ENCODE measurements around the gene FUT8.
A peak's percentile ranks its signal among the peaks of the same experiment; 100 is the strongest.

Gene FUT8

GRCh38 chr14:65588426-65589140, 176.1 kb downstream of the FUT8 start:
- TF ChIP-seq, protein P1, sequence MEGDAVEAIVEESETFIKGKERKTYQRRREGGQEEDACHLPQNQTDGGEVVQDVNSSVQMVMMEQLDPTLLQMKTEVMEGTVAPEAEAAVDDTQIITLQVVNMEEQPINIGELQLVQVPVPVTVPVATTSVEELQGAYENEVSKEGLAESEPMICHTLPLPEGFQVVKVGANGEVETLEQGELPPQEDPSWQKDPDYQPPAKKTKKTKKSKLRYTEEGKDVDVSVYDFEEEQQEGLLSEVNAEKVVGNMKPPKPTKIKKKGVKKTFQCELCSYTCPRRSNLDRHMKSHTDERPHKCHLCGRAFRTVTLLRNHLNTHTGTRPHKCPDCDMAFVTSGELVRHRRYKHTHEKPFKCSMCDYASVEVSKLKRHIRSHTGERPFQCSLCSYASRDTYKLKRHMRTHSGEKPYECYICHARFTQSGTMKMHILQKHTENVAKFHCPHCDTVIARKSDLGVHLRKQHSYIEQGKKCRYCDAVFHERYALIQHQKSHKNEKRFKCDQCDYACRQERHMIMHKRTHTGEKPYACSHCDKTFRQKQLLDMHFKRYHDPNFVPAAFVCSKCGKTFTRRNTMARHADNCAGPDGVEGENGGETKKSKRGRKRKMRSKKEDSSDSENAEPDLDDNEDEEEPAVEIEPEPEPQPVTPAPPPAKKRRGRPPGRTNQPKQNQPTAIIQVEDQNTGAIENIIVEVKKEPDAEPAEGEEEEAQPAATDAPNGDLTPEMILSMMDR (IDR thresholded peaks at IDR 0.05; ENCODE audit: low read depth, low read length) = no peak
- DNase-seq (ENCODE audit: low read depth in 2 of 2) = peak in 1 of 2 donors; percentile 44
- H3K4me3 ChIP-seq (replicated peaks in 1 of 2; ENCODE audit: low read depth in 2 of 2, low read length in 2 of 2) = no peak overlapping the region

GRCh38 chr14:65594153-65594881, 181.8 kb downstream of the FUT8 start:
- no peak for DNase-seq (ENCODE audit: low read depth in 2 of 2)
- TF ChIP-seq, protein P1 (IDR thresholded peaks at IDR 0.05; ENCODE audit: low read depth, low read length) = no peak
- no peak overlapping the region for H3K4me3 ChIP-seq (replicated peaks in 1 of 2; ENCODE audit: low read depth in 2 of 2, low read length in 2 of 2)

- H3K4me3 ChIP-seq (replicated peaks in 1 of 2; ENCODE audit: low read depth in 2 of 2, low read length in 2 of 2) = no peak overlapping the region
- TF ChIP-seq, protein P1 (IDR thresholded peaks at IDR 0.05; ENCODE audit: low read depth, low read length) = no peak
- no peak for DNase-seq (ENCODE audit: low read depth in 2 of 2)
Observed at GRCh38 chr14:65594882-65595237, 182.3 kb downstream of the FUT8 start.

DNA sequence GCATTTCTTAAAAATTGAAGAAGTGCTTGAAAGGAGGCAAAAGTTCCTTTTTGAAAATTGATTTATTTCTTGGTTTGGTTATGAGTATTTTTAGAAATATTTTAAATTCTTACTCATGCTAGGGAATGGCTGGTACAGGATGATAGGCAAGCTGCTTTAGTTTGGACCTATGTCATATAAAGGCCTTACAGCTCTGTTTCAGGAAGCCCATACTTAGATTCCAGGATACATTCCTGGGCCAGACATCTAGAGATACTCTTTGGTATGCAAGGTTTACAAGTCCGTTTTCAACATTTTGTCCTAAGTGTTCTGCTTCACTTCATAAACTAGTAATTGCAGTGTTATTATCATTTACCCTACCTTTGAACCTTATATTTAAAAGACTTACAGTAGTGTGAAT, 186.8 kb downstream of the FUT8 start:
- TF ChIP-seq, protein P1 (IDR thresholded peaks at IDR 0.05; ENCODE audit: low read depth, low read length) = no peak
- H3K4me3 ChIP-seq (replicated peaks in 1 of 2; ENCODE audit: low read depth in 2 of 2, low read length in 2 of 2) = no peak overlapping the region
- peak; percentile 7 to 44 for DNase-seq (ENCODE audit: low read depth in 2 of 2)

- TF ChIP-seq, protein P1 (IDR thresholded peaks at IDR 0.05; ENCODE audit: low read depth, low read length) = no peak
- no peak overlapping the region for H3K4me3 ChIP-seq (replicated peaks in 1 of 2; ENCODE audit: low read depth in 2 of 2, low read length in 2 of 2)
- no peak for DNase-seq (ENCODE audit: low read depth in 2 of 2)
Observed at GRCh38 chr14:65600742-65601141, 188.2 kb downstream of the FUT8 start.

DNA sequence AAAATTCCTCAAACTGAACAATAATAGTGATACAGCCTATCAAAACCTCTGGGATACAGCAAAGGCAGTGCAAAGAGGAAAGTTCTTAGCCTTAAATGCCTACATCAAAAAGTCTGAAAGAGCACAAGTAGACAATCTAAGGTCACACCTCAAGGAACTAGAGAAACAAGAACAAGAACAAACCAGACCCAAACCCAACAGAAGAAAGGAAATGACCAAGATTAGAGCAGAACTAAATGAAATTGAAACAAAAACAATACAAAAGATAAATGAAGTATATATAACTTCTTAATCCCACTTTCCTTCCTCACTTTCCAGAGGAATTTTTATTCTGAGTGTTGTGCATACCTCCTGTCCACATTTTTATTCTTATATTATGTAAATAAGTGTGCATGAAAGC, 192.0 kb downstream of the FUT8 start:
- TF ChIP-seq, protein P1 (IDR thresholded peaks at IDR 0.05; ENCODE audit: low read depth, low read length) = no peak

More for the DNA sequence above, 192.0 kb downstream of the FUT8 start:
- DNase-seq (ENCODE audit: low read depth in 2 of 2) = no peak
- H3K4me3 ChIP-seq (replicated peaks in 1 of 2; ENCODE audit: low read depth in 2 of 2, low read length in 2 of 2) = no peak overlapping the region

Measured in cardiac fibroblast (primary cell).